ENCODE results near the gene FCN3.

Gene FCN3

GRCh38 chr1:27358038-27358927 lies 16.3 kb downstream of the FCN3 start:
- DNase-seq (ENCODE audit: low read depth) = no peak

GRCh38 chr1:27357281-27358037 lies 17.2 kb downstream of the FCN3 start:
- DNase-seq (ENCODE audit: low read depth) = no peak

GRCh38 chr1:27356619-27357280 lies 17.9 kb downstream of the FCN3 start:
- no peak for DNase-seq (ENCODE audit: low read depth)

- no peak for DNase-seq (ENCODE audit: low read depth)
These were observed 18.4 kb downstream of the FCN3 start for GRCh38 chr1:27356277-27356618.

- DNase-seq (ENCODE audit: low read depth) = no peak
These were observed 18.9 kb downstream of the FCN3 start for GRCh38 chr1:27355683-27356082.

GRCh38 chr1:27353629-27354028 lies 21.0 kb downstream of the FCN3 start:
- DNase-seq (ENCODE audit: low read depth) = no peak

- no peak for DNase-seq (ENCODE audit: low read depth)
These were observed 21.5 kb downstream of the FCN3 start for GRCh38 chr1:27353166-27353565.

GRCh38 chr1:27351541-27352107 lies 23.0 kb downstream of the FCN3 start:
- no peak for DNase-seq (ENCODE audit: low read depth)

GRCh38 chr1:27350663-27351540 lies 23.7 kb downstream of the FCN3 start:
- no peak for DNase-seq (ENCODE audit: low read depth)

- no peak for DNase-seq (ENCODE audit: low read depth)
These were observed 24.6 kb downstream of the FCN3 start for GRCh38 chr1:27349784-27350662.

GRCh38 chr1:27348861-27349783 lies 25.5 kb downstream of the FCN3 start:
- no peak for DNase-seq (ENCODE audit: low read depth)

GRCh38 chr1:27346991-27347624 lies 27.5 kb downstream of the FCN3 start:
- no peak for DNase-seq (ENCODE audit: low read depth)

GRCh38 chr1:27346357-27346756 lies 28.3 kb downstream of the FCN3 start:
- DNase-seq (ENCODE audit: low read depth) = no peak

- no peak for DNase-seq (ENCODE audit: low read depth)
These were observed 29.4 kb downstream of the FCN3 start for GRCh38 chr1:27345272-27345671.

- no peak for DNase-seq (ENCODE audit: low read depth)
These were observed 31.0 kb downstream of the FCN3 start for GRCh38 chr1:27343639-27344025.

- DNase-seq (ENCODE audit: low read depth) = no peak
These were observed 31.6 kb downstream of the FCN3 start for GRCh38 chr1:27342778-27343638.

GRCh38 chr1:27342391-27342777 lies 32.2 kb downstream of the FCN3 start:
- DNase-seq (ENCODE audit: low read depth) = no peak
